GM10266 (cell line): ENCODE data around the gene KAZN.

Source experiments
- DNase-seq: peaks from one replicate; pipeline ENCODE4 v3.0.0; 2012; ENCODE audit errors: extremely low spot score
- CTCF ChIP-seq: IDR thresholded peaks from 2 replicates; pipeline ENCODE4 v1.5.1; 2012; ENCODE audit warnings: mild to moderate bottlenecking, low read depth; ENCODE audit not compliant: control insufficient read depth, insufficient read depth; ENCODE audit errors: missing control alignments

The KAZN gene

GRCh38 chr1:14620941-14621340 is 22.5 kb downstream of the KAZN start:
- TF ChIP-seq CTCF: no peak
- no peak for DNase-seq

GRCh38 chr1:14623090-14623489 is 24.6 kb downstream of the KAZN start:
- no peak for TF ChIP-seq CTCF
- DNase-seq: no peak

- no peak for TF ChIP-seq CTCF
- no peak for DNase-seq
Observed at GRCh38 chr1:14624941-14625340, 26.5 kb downstream of the KAZN start.

- no peak for DNase-seq
- TF ChIP-seq CTCF: no peak
Observed at GRCh38 chr1:14625572-14625971, 27.1 kb downstream of the KAZN start.

- DNase-seq: no peak
- TF ChIP-seq CTCF: no peak
Observed at GRCh38 chr1:14625996-14626395, 27.5 kb downstream of the KAZN start.

- no peak for DNase-seq
- no peak for TF ChIP-seq CTCF
Observed at GRCh38 chr1:14626869-14627607, 28.6 kb downstream of the KAZN start.

GRCh38 chr1:14627608-14628489 is 29.4 kb downstream of the KAZN start:
- no peak for DNase-seq
- no peak for TF ChIP-seq CTCF
